ENCODE results near the gene MARCHF6.
"Not testable (repeated sequence)": the region's sequence is repeated elsewhere in the genome, so short reads cannot be mapped to it uniquely, and the experiment has no call there.

The MARCHF6 gene, protein sequence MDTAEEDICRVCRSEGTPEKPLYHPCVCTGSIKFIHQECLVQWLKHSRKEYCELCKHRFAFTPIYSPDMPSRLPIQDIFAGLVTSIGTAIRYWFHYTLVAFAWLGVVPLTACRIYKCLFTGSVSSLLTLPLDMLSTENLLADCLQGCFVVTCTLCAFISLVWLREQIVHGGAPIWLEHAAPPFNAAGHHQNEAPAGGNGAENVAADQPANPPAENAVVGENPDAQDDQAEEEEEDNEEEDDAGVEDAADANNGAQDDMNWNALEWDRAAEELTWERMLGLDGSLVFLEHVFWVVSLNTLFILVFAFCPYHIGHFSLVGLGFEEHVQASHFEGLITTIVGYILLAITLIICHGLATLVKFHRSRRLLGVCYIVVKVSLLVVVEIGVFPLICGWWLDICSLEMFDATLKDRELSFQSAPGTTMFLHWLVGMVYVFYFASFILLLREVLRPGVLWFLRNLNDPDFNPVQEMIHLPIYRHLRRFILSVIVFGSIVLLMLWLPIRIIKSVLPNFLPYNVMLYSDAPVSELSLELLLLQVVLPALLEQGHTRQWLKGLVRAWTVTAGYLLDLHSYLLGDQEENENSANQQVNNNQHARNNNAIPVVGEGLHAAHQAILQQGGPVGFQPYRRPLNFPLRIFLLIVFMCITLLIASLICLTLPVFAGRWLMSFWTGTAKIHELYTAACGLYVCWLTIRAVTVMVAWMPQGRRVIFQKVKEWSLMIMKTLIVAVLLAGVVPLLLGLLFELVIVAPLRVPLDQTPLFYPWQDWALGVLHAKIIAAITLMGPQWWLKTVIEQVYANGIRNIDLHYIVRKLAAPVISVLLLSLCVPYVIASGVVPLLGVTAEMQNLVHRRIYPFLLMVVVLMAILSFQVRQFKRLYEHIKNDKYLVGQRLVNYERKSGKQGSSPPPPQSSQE
- 329 reads per million, percentile 96 among the genes with 10 or more reads in this experiment for total RNA-seq

DNA sequence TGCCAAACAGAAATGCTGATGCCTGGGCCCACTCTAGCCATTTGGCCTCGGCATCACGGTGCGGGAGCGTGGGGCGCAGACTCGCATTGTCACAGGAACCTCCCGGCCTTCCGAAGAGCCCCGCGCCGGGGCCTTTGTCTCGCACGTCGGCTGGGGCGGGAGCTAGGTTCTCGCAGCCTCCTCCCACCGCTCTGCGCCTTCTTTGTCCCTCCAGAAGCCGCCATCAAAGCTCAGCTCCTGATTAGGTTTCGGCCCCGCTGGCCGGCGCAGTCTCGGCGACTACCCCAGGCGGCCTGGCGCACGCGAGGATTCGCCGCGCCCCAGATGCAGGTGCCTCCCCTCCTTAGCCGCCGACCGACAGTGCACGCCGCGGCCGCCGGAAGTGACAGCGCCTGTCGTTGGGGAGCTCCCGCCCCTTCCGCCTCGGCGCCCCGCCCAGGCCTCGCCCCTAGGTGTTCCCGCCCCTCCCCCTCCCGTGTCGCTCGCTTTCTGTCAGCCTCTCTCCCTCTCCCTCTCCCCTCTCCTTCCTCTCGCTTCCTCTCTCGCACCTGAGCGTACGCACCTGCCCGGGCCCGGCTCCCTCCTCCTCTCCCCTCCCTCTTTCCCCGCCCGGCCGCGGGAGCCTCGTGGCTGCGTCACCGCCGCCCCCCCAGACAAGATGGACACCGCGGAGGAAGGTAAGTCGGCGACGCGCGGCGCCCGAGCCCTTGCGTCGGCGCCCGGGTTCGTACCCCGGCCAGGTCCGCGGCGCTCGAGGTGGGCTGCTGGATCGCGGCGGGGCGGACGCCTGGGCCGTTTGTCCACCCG is at the start of gene MARCHF6:
TSS of gene MARCHF6 (plus strand) at position 455 of the 807 bp plus-strand sequence. CDS start at position 659, 204 bp downstream.
- DNase-seq, result peak; percentile 96

DNA sequence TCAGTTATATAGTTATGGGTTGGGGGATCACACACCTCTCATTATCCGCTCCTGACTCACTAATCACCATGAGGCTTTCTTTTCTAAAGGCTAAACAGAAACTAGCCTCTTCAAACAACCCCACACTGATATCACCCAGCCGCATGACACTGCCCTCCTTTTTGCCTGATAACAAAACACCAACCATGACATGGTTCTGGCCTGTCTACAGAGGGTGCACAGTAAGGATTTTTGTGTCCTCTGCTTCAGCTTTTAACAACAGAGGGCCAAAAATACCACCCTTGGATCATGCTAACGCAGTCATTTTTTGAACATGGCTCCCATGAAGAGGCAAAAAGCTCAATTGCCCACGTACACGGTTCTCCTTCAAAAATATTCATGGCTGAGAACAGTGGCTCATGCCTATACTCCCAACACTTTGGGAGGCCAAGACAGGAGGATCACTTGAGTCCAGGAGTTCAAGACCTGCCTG is 49.8 kb upstream of the MARCHF6 start:
- no peak for DNase-seq

DNA sequence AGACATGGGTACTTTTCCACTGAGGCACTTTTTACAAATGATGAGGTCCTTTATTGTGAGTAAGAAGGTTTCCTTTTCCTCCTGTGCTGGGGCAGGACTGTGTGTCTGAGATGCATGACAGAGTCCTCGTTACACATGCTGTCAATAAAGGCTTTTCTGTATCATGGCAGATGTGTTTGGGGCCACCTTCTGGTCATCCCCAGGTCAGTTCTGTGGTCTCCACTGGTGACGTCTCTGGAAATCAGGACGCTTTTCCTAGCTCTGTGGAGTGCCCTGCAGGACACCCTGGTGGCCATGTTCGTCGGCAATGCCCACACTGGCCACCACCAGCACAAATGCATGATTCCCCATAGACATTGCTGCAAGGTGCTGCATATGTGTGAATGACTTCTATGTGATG is 48.6 kb upstream of the MARCHF6 start:
- no peak for DNase-seq

DNA sequence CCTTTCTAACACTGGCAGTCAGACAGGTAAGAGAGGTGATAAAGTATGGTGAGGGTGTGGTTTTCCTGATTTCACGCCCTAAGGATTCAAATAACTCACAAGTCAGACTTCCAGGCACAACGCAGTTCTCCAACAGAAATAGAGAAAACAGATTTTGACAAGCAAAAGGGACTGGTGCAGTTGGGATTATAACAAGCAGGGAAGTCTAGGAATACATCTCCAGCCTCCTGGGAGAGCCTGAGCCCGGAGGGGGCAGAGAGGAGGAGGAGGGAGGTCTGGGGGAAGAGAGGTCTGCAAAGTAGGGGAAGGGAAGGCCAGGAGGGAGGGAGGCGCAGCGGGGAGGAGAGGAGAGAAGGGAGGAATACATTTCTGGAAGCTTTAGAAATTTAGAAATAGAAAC is 47.4 kb upstream of the MARCHF6 start:
- no peak for DNase-seq

DNA sequence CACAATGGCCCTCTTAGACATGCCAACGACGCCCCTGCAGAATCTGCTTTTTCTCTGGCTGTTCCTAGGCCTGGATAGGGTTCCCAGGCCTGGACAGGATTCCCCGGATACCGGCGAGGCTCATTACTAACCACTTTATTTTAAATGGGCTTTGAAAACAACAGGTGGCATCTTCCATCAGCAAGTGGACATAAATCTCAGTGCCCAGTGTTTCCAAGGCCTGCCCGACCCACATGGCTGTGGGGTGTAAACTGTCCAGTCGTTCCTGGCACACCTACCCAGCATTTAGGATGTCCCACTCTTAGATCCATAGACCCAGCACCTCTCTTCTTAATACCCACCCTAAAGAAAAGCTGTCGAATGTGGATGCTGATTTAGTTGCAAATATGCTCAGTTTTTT is 46.7 kb upstream of the MARCHF6 start:
- no peak for DNase-seq

DNA sequence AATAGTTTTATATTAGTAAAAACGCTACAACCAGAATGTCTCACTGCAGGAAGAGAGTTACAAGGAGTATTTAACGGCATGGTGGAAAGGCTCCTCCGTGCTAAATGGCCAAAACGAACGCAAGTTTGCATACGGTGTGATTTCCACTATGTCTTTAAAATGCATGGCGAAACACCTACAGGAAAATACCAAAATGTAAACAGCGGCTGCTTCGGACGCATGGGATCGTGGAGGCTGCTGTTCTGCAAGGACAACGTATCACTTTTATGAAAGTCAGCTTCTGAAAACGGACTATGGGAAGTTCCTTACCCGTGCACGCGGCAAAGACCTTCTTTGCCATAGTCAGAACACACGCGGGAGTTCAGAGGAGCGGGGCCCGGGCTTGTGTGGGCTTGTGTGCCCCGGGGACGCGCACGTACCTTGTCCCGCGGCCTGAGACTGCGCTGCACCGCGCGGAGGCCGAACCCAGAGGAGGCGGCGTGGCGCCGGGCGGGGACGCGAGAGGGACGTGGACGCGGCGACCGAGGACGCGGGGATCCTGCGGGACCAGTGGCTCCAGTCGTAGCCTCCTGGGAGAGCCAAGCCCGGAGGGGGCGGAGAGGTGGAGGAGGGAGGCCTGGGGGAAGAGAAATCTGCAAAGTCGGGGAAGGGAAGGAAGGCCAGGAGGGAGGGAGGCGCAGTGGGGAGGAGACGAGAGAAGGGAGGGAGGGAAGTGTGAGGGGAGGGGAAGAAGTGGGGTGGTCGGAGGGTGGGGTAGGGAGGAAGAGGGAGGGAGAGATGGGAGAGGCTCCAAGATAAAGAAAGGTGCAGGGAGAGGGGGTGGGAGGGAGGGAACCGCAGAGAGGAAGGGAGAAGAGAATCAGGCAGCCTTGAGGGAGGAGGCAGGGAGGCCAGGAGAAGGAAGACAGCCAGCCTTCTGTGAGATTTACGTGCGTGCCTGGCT is 46.0 kb upstream of the MARCHF6 start, which contains the start of gene CMBL:
TSS of gene CMBL (minus strand) at position 697 of the 943 bp plus-strand sequence. CDS start 17,140 bp downstream, outside the sequence.
- DNase-seq, result no peak

DNA sequence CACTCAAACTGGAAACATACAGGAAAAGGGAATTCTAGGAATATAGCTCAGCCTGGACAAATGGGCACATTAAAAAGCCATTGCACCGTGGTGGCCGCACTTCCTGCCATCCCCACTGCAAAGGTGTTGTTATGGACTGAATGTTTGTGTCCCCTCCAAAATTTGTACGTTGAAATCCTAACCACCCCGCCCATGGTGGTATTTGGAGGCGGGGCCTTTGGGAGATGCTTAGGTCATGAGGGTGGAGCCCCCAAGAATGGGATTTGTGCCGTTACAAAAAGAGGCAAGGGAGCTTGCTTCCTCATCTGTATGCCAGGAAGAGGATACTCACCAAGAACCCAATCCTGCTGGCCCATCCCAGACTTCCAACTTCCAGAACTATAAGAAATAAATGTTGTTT is 44.7 kb upstream of the MARCHF6 start:
- no peak for DNase-seq

DNA sequence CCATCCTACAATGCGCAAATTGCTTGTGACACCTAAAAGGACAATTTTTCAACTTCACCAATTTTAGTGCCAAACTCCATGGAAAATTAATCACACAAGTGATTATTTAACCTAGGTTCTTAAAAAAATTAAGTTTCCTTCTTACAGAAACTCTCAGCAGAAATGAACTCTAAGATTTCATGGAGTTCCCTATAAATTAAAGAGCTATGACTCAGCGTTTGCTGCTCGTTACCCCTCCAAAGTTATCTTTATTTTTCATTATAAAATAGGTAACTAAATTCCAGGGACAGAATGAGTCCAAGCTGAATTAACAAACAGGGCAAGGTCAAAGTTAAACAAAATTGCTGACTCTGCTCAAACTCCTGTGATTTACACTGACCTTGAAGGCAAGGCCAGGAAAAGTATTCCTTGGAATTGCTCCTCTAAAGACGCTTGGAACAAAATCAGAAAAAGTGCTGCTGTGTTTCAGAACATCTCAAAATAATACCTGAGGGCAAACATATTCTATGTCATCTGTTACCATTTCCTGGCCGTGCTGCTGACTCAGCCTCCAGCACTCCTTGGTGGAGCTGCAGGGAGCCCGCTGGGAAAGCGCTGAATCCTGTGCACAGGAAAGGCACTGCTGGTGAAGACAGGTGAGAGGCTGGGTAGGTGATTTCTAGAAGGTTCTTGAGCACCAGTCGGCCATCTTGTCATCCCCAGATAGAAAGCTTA is 43.3 kb upstream of the MARCHF6 start:
- no peak for DNase-seq

DNA sequence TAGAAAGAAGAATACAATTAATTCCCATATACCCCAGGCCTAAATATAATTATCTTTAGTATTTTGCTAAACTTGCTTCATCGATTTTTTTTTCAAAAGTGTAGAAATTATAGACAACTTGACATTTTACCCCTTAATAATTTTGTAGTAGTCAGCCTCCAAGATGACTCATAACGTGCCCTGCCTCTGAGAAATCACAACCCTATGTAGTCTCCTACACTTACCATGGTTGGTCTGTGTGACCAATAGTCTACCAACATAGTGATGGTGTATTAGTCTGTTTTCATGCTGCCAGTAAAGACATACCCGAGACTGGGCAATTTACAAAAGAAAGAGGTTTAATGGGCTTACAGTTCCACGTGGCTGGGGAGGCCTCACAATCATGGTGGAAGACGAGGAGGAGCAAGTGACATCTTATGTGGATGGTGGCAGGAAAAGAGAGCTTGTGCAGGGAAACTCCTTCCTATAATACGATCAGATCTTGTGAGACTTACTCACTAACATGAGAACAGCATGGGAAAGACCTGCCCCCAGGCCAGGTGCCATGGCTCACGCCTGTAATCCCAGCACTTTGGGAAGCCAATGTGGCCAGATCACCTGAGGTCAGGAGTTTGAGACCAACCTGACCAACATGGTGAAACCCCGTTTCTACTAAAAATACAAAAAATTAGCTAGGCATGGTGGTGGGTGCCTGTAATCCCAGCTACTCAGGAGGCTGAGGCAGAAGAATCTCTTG is 42.5 kb upstream of the MARCHF6 start:
- not testable (repeated sequence) for DNase-seq

DNA sequence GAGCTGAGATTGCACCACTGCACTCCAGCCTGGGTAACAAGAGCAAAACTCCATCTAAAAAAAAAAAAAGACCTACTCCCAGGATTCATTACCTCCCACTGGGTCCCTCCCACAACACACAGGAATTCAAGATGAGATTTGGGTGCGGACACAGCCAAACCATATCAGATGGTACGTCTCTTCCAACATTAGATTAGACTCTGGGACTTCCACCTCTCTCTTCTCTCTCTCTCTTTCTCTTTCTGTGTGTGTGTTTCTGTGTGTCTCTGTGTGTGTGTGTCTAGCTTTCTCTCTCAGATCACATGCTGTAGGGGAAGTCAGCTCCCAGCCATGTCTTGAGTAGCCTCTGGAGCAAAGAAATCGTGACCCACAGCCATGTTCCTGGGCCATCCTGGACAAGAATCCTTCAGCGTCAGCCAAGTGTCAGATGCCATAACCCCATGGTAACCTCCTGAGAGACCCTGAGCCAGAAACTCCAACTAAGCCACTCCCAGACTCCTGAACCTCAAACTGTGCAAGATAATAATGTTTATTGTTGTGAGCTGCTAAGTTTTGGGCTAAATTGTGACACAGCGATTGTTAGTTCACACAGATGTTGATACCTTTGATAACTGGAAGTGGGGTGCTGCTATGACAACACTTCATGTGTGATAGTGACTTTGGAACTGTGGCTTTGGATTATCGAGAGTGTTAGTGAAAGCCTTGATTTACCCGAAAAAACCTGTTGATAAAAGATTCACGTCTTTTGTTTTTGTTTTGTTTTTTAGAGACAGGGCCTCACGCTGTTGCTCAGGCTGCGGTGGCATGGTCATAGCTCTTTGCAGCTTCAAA is 41.7 kb upstream of the MARCHF6 start:
- DNase-seq, result no peak

DNA sequence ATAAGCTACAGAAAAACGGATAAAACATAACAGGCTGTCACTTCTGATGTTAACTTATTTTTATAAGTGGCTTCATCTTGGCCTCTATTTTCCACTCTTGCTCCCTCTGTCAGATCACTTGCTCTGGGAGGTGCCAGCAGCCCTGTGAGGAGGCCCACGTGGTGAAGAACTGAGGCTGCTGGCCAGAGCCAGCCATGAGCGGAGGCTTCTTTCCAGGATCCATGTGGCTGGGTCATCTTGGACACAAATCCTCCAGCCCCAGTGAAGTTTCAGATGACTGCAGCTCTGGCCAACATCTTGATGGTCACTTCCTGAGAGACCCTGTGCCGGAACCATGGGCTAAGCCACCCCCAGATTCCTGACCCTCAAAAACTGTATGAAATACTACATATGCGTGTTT is 38.3 kb upstream of the MARCHF6 start:
- DNase-seq, result no peak

DNA sequence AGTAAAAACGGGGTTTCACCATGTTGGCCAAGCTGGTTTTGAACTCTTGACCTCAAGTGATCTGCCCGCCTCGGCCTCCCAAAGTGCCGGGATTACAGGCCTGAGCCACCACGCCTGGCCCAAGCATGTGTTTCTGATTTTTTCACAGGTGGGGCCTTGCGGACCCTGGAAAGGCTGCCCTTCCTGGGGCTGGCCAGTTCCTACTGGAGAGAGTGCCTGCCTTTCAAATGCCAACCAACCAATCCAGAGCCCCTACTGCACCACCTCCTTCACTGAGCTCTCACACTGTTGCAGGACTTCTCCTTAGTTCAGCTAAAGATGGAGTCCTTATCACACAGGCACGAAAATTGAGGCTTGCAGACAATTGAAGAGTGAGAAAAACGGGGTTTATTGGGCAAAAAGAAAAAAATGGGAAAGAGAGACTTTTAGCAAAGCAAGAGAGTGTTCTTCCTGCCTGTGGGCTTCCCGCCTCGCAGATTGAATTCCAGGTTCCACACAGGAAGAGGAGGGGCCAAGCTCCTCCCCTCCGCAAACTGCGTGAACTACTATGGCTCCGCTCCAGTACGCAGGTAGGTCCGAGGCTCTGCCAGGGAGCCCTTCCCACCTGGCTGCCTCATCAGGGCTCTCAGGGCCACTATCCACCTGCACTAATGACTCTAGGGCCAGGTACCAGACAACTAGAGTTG is 37.5 kb upstream of the MARCHF6 start:
- DNase-seq, result no peak

DNA sequence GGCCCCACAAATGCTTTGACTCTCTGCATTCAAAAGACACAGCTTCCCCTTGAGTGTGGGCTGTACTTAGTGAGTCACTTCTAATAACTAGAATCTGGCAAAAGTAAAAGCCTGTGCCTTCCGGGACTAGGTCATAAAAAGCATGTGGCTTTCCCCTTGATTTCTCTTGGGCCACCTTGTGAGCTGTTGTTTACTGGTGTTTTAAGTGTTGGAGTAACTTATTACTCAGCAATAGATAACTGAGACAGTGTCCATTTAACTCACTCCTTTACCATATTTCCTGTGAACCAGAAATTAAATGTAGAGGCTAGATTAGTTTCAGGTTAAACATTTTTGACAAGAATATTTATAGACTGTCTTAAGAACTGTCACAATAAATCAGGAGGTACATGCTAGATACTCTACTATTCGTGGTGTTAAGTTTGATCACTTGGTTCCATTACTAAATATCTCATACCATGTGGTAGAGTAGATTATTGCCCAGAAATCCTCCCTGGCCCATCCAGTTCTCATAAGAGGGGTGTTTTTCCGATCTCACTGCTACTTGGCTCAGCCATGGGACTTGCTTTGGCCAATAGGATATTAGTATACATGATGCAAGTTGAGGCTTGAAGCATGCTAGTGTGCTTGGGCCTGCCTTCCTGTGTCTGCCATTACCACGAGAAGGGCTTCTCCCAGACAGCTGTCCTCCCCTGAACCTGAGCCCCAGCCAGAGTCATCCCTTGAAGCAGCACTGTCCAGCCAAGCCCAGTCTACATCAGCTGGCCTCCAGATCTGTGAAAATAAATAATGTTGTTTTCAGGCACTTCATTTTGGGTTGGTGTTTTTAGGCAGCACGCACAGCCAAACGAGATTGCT is 35.4 kb upstream of the MARCHF6 start:
- no peak for DNase-seq

DNA sequence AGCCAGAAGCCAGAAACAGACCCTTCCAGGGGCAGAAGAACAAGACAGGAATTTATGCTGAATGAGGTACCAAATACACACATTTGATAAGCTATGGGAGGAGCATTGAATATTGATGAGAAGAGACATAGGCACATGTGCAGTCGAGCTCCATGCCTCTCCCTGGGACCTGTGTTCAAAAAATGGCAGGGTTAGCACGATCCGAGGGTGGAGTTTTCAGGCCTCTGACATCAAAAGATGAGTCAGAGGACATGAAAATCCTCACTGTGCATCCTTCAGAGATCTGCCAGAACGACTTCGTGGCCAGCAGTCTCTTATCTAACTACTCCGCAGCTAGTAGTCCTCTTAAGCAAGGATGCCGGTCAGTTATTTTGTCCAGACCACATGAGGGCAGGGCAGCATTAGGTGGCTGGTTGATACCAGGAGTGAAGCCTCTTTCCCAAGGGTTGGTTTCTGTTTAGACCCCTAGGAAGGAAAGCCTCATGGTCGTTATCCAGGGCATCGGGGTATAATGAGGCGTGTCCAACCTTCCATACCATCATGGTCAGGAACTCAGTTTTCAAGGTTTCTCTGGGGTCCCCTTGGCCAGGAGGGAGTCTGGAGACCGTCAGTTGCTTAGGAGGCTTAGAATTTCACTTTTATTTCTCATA is 34.2 kb upstream of the MARCHF6 start:
- DNase-seq, result no peak

DNA sequence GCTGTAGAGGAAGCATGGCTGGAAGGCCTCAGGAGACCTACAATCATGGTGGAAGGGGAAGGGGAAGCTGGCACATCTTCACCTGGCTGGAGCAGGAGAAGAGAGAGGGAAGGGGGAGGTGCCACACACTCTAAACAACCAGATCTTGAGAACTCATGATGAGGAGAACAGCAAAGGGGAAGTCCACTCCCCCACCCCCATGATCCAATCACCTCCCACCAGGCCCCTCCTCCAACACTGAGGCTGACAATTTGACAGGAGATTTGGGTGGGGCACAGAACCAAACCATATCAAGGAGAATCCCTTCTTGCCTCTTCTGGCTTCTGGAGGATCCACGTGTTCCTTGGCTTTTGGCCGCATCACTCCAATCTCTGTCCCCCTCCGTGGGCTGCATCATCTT is 32.7 kb upstream of the MARCHF6 start:
- DNase-seq, result no peak

DNA sequence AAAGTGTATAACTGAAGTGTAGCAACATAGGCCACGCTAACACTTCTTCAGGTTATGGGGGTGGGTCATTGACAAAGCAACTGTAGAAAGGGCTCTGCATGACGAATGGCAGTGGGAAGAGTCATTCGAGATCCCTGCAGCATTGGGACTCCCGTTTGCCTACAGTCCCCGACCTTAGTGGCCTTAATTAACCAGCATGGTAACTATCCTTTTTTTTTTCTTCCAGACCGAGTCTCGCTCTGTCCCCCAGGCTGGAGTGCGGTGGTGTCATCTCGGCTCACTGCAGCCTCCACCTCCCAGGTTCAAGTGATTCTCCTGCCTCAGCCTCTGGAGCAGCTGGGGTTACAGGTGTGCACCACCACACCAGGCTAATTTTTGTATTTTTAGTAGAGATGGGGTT is 31.6 kb upstream of the MARCHF6 start:
- DNase-seq, result no peak
